SK-N-SH treated with all-trans-retinoic acid at 6 μM for 48 hours (cell line): Measurements from ENCODE around the gene NCOA5.

ENCODE experiments used
- ARNTL ChIP-seq: fragments of 450-650 bp; formaldehyde crosslinking; IDR thresholded peaks from 2 replicates; pipeline ENCODE4 v1.5.0; 2020; ENCODE audit warnings: low read depth, mild to moderate bottlenecking, moderate library complexity, borderline replicate concordance
- CSRNP3 ChIP-seq: fragments of 250-450 bp; sonication (Bioruptor Pico); IDR thresholded peaks from 2 replicates; pipeline ENCODE4 v1.5.1; 2021; ENCODE audit warnings: mild to moderate bottlenecking, moderate library complexity
- OSR1 ChIP-seq: fragments of 250-450 bp; sonication (Bioruptor Pico); IDR thresholded peaks from 2 replicates; pipeline ENCODE4 v1.8.0; 2022; ENCODE audit warnings: moderate library complexity, mild to moderate bottlenecking, inconsistent platforms
- PATZ1 ChIP-seq: fragments of 250-450 bp; sonication (Bioruptor Pico); IDR thresholded peaks from 2 replicates; pipeline ENCODE4 v1.8.0; 2020; ENCODE audit warnings: mild to moderate bottlenecking, moderate library complexity, borderline replicate concordance
- ZC3H10 ChIP-seq: fragments of 250-450 bp; sonication (Bioruptor Pico); IDR thresholded peaks from 2 replicates; pipeline ENCODE4 v1.5.1; 2021; ENCODE audit warnings: mild to moderate bottlenecking, moderate library complexity
- ZNF565 ChIP-seq: fragments of 450-650 bp; formaldehyde crosslinking; conservative IDR thresholded peaks from 2 replicates; pipeline ENCODE4 v1.5.0; 2020; ENCODE audit warnings: low read depth, mild to moderate bottlenecking, moderate library complexity
- ZNF70 ChIP-seq: fragments of 450-650 bp; formaldehyde crosslinking; IDR thresholded peaks from 2 replicates; pipeline ENCODE4 v1.5.0; 2020; ENCODE audit warnings: mild to moderate bottlenecking, moderate library complexity

- no peak for TF ChIP-seq ZNF565 (CRISPR knock-in tag)
- no peak for TF ChIP-seq OSR1 (CRISPR knock-in tag)
- no peak for TF ChIP-seq ARNTL (CRISPR knock-in tag)
- no peak for TF ChIP-seq CSRNP3 (CRISPR knock-in tag)
- no peak for TF ChIP-seq ZC3H10 (CRISPR knock-in tag)
- TF ChIP-seq ZNF70 (CRISPR knock-in tag): no peak
- TF ChIP-seq PATZ1 (CRISPR knock-in tag): no peak
These were observed 39.3 kb downstream of the NCOA5 start for GRCh38 chr20:46050444-46050843.
